Heart right ventricle (tissue), 16 donors: ENCODE results near the gene ADGRA1. TPM values are rescaled to one million over a fixed set of nuclear protein-coding genes. Genes with fewer than 3 reads are reported as not detected.

Source experiments
- ATAC-seq, 8 donors: fragments of 200-7000 bp; cut with Tn5 transposase; one replicate each; pipeline ENCODE4 v1.9.1; 2020; ENCODE audit warnings: mild to moderate bottlenecking in 8 of 8, moderate library complexity in 8 of 8, moderate number of reproducible peaks in 1 of 8
- DNase-seq, 2 donors: peaks; one replicate each; pipeline ENCODE4 v3.0.0-alpha.2; 2020
- H3K27ac ChIP-seq, 10 donors: fragments of 200-600 bp; sonication (generic) in 2 of 10; one replicate each; pipeline versions ENCODE4 v1.5.0 to v1.8.0; 2020 to 2022; ENCODE audit warnings: mild to moderate bottlenecking in 3 of 10
- H3K27me3 ChIP-seq, 7 donors: fragments of 200-600 bp; one replicate each; pipeline ENCODE4 v1.8.0; 2021 to 2022; ENCODE audit warnings: mild to moderate bottlenecking in 2 of 7
- H3K36me3 ChIP-seq, 9 donors: fragments of 200-600 bp; sonication (generic) in 1 of 9; one replicate each; pipeline versions ENCODE4 v1.5.0 to v1.8.0; 2020 to 2022; ENCODE audit warnings: mild to moderate bottlenecking in 2 of 9
- H3K4me1 ChIP-seq, 9 donors: fragments of 200-600 bp; sonication (generic) in 1 of 9; one replicate each; pipeline versions ENCODE4 v1.5.0 to v1.8.0; 2020 to 2022; ENCODE audit warnings: mild to moderate bottlenecking in 4 of 9
- H3K4me3 ChIP-seq, 10 donors: fragments of 200-600 bp; sonication (generic) in 2 of 10; one replicate each; pipeline versions ENCODE4 v1.5.0 to v1.8.0; 2020 to 2022; ENCODE audit warnings: mild to moderate bottlenecking in 7 of 10, moderate library complexity in 2 of 10
- H3K9me3 ChIP-seq, 11 donors: fragments of 200-600 bp in 10 of 11; sonication (generic) in 2 of 11; one replicate each; pipeline versions ENCODE4 v1.5.0 to v1.8.0; 2013 to 2022; ENCODE audit warnings: mild to moderate bottlenecking in 2 of 11, control low read depth in 1 of 11, moderate library complexity in 1 of 11
- CTCF ChIP-seq, 9 donors: fragments of 200-600 bp; sonication (generic) in 2 of 9; IDR thresholded peaks; one replicate each; pipeline versions ENCODE4 v1.5.0 to v1.8.0; 2021 to 2022; ENCODE audit warnings: antibody characterized with exemption in 9 of 9, mild to moderate bottlenecking in 5 of 9, moderate library complexity in 1 of 9
- WGBS, 2 donors: extraction: QIAGEN DNeasy Blood & Tissue Kit; methylation state at CpG; one replicate each; pipeline ENCODE4 v1.1.7; 2013; ENCODE audit warnings: inconsistent platforms in 1 of 2; 5-methylcytosine and 5-hydroxymethylcytosine counted together
- intact Hi-C, 10 donors: fragments of 100-400 bp; cut with DNase I; formaldehyde crosslinking; loops; one replicate each; pipeline versions ENCODE4 v1.11.1 to v1.14.2; 2022
- polyA plus RNA-seq, 2 donors: library from polyadenylated mRNA; stranded (reverse); fragments of 200-250 nt; gene quantifications; one replicate each; pipeline ENCODE4 v1.2.3, GENCODE V29; 2013
- total RNA-seq, 10 donors: library from RNA; stranded (reverse); fragmentation: NEBNext Ultra II Directional in 3 of 10; extraction: Animal tissue kit (Norgen Biotek cat#: 25700) in 3 of 10; gene quantifications; one replicate each; pipeline versions ENCODE4 v1.2.1 to v1.2.4, GENCODE V29; 2021 to 2023
- donor health status: Arrhythmogenic right ventricular cardiomyopathy.
- donor health status: ischemic (EF 13 %, LVEDD 7.1; RV severe dilation, severe dysfunction).
- donor health status: healthy with polysubstance abuse.
- donor health status: DM: no; HTN: yes; CAD: no.
- donor health status: DM: no; HTN: no; CAD: no.
- donor health status: ischemic (EF 25% LVEDD 6.9; RV normal size, moderate dysfunction).
- donor health status: ischemic (EF 25% LVEDD 5.7; RV mildly dilated, moderate dysfunction).
- donor health status: healthy.
- donor health status: DM: yes; HTN: yes; CAD: no.
- donor health status: Ischemic cardiomyopathy.
- donor health status: ischemic (EF 35%, LVEDD 5.7; RV mildly dilated, moderate dysfunction).
- donor health status: nonischemic (EF 11% LVEDD 7.7; RV severe dilation, severe dysfunction).
- donor health status: DM: yes; HTN: yes; CAD: no.
- donor health status: PGD.
- donor health status: ischemic (EF 29% LVEDD 5.4; RV normal size, mild dysfunction).
- donor health status: nonischemic (EF 23%, LVEDD 6.1; RV moderate dilation, normal function).

ADGRA1 gene
- total and polyA plus RNA-seq, 12 donors: under 0.01 to 0.21 (median 0.11) TPM; not detected in 6

- Histone ChIP-seq H3K9me3 (no peaks in the 10 kb centered on the region), H3K36me3 (no peaks in the 10 kb centered on the region), H3K4me1 (peaks cover 0 to 4% (median 0%) of the 10 kb centered on the region in 9 donors), H3K27me3 (peaks cover 0 to 38% (median 5%) of the 10 kb centered on the region in 7 donors), H3K4me3 (no peak overlapping the region), H3K27ac (no peak overlapping the region)
- intact Hi-C loops: no loop called here
- TF ChIP-seq CTCF (IDR thresholded peaks at IDR 0.05): no peak
- WGBS, 2 donors: 79 to 86% methylated on average over 23 of the region's 23 CpGs
- DNase-seq (no peak), ATAC-seq (no peak)
These were observed 26.3 kb upstream of the ADGRA1 start for GRCh38 chr10:133061296-133062038.

- no peaks in the 10 kb centered on the region for H3K36me3 ChIP-seq
- intact Hi-C loops: no loop called here
- no peaks in the 10 kb centered on the region for H3K9me3 ChIP-seq
- no peak for TF ChIP-seq CTCF (IDR thresholded peaks at IDR 0.05)
- H3K4me1 ChIP-seq: peaks cover 0 to 4% (median 0%) of the 10 kb centered on the region in 9 donors
- no peak for ATAC-seq
- DNase-seq: no peak
- WGBS, 2 donors: 90 to 91% methylated on average over 23 of the region's 23 CpGs
- no peak overlapping the region for H3K4me3 ChIP-seq
- H3K27me3 ChIP-seq: peaks cover 0 to 33% (median 5%) of the 10 kb centered on the region in 7 donors
- no peak overlapping the region for H3K27ac ChIP-seq
These were observed 25.6 kb upstream of the ADGRA1 start for GRCh38 chr10:133062085-133062484.

GRCh38 chr10:133062635-133063034 lies 25.1 kb upstream of the ADGRA1 start:
- no peak for ATAC-seq
- no peak overlapping the region for H3K27ac ChIP-seq
- no peak overlapping the region for H3K4me3 ChIP-seq
- H3K36me3 ChIP-seq: no peaks in the 10 kb centered on the region
- intact Hi-C loops: no loop called here
- no peaks in the 10 kb centered on the region for H3K9me3 ChIP-seq
- 52 to 60% methylated on average over 23 of the region's 23 CpGs for WGBS, 2 donors
- peaks cover 0 to 4% (median 0%) of the 10 kb centered on the region in 9 donors for H3K4me1 ChIP-seq
- no peak for TF ChIP-seq CTCF (IDR thresholded peaks at IDR 0.05)
- H3K27me3 ChIP-seq: peaks cover 0 to 28% (median 5%) of the 10 kb centered on the region in 7 donors
- DNase-seq: no peak

GRCh38 chr10:133067149-133068105 lies 20.3 kb upstream of the ADGRA1 start:
- no peak for ATAC-seq
- intact Hi-C loops: no loop called here
- no peak for DNase-seq
- Histone ChIP-seq H3K9me3 (no peaks in the 10 kb centered on the region), H3K4me1 (no peaks in the 10 kb centered on the region), H3K36me3 (no peaks in the 10 kb centered on the region), H3K27me3 (peaks cover 0 to 40% (median 13%) of the 10 kb centered on the region in 7 donors), H3K4me3 (no peak overlapping the region), H3K27ac (no peak overlapping the region)
- no peak for TF ChIP-seq CTCF (IDR thresholded peaks at IDR 0.05)
- WGBS, 2 donors: 62 to 65% methylated on average over 26 of the region's 26 CpGs
